ENCODE data around the gene TBC1D16. TPM values are rescaled to one million over a fixed set of nuclear protein-coding genes. Genes with fewer than 3 reads are reported as not detected.

Gene TBC1D16
- total RNA-seq, 1 donor from 2014 or later = 197 TPM

DNA sequence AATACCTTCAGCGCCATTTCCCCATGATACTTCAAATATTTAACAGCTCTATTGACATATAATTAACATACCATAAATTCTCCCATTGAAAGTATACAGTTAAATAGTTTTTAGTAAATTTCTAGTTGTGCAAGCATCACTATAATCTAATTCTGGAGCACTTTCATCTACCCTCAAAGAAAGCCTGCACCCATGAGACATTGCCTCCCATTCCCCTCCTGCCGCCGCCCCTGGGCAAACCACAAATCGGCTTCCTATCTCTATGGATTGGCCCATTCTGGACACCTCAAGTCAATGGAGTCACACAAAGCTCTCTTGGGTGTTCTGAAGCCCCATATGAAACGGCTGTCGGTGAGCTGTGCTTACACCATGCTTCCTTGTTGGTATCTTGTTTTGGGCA, 119.2 kb downstream of the TBC1D16 start:
- no peaks in the 10 kb centered on the region for H3K9me3 Mint-ChIP-seq (ENCODE audit: unreplicated experiment)
- H3K4me1 Mint-ChIP-seq (ENCODE audit: low read depth, unreplicated experiment) = no peaks in the 10 kb centered on the region
- H3K36me3 Mint-ChIP-seq (ENCODE audit: unreplicated experiment) = no peaks in the 10 kb centered on the region
- no peak for DNase-seq
- H3K27me3 Mint-ChIP-seq (ENCODE audit: unreplicated experiment) = peaks cover 15% of the 10 kb centered on the region
- TF ChIP-seq, protein P1, sequence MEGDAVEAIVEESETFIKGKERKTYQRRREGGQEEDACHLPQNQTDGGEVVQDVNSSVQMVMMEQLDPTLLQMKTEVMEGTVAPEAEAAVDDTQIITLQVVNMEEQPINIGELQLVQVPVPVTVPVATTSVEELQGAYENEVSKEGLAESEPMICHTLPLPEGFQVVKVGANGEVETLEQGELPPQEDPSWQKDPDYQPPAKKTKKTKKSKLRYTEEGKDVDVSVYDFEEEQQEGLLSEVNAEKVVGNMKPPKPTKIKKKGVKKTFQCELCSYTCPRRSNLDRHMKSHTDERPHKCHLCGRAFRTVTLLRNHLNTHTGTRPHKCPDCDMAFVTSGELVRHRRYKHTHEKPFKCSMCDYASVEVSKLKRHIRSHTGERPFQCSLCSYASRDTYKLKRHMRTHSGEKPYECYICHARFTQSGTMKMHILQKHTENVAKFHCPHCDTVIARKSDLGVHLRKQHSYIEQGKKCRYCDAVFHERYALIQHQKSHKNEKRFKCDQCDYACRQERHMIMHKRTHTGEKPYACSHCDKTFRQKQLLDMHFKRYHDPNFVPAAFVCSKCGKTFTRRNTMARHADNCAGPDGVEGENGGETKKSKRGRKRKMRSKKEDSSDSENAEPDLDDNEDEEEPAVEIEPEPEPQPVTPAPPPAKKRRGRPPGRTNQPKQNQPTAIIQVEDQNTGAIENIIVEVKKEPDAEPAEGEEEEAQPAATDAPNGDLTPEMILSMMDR (IDR thresholded peaks at IDR 0.05; ENCODE audit: partially characterized antibody, unreplicated experiment) = no peak
- H3K27ac Mint-ChIP-seq (ENCODE audit: unreplicated experiment) = peak overlapping the region; percentile 4
- no peak overlapping the region for H3K4me3 Mint-ChIP-seq (ENCODE audit: unreplicated experiment)

DNA sequence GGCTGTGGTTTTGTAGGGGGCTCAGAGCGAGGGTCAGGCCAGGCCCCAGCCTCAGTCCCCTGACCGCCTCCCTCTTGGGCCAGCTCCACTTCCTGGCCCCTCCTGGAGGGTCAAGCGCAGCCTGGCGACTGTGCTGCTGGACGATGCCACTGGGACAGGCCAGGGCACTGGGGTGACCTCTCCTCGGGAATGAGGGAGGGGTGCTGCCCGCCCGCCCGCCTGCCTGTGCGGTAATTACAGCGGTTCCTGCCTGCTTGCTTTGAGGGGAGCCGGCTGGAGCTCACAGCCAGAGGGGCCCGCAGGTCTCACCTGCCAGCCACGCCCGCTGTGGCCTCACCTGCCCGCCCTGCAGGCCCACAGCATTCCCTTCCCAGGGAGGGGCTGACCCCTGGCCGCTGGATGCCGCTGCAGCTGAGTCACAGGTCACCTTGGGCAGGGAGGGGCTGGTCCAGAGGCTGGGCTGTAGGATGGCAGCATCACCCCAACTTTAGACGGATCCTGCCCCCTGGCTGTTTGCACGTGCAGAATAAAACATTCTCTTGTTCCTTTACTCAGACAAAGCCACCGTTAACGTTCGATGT, 119.7 kb downstream of the TBC1D16 start:
- TF ChIP-seq, protein P1 (IDR thresholded peaks at IDR 0.05; ENCODE audit: partially characterized antibody, unreplicated experiment) = no peak
- no peaks in the 10 kb centered on the region for H3K36me3 Mint-ChIP-seq (ENCODE audit: unreplicated experiment)
- H3K27me3 Mint-ChIP-seq (ENCODE audit: unreplicated experiment) = peaks cover 15% of the 10 kb centered on the region
- no peaks in the 10 kb centered on the region for H3K9me3 Mint-ChIP-seq (ENCODE audit: unreplicated experiment)
- H3K4me1 Mint-ChIP-seq (ENCODE audit: low read depth, unreplicated experiment) = no peaks in the 10 kb centered on the region
- peak overlapping the region; percentile 4 for H3K27ac Mint-ChIP-seq (ENCODE audit: unreplicated experiment)
- no peak overlapping the region for H3K4me3 Mint-ChIP-seq (ENCODE audit: unreplicated experiment)
- DNase-seq = no peak

DNA sequence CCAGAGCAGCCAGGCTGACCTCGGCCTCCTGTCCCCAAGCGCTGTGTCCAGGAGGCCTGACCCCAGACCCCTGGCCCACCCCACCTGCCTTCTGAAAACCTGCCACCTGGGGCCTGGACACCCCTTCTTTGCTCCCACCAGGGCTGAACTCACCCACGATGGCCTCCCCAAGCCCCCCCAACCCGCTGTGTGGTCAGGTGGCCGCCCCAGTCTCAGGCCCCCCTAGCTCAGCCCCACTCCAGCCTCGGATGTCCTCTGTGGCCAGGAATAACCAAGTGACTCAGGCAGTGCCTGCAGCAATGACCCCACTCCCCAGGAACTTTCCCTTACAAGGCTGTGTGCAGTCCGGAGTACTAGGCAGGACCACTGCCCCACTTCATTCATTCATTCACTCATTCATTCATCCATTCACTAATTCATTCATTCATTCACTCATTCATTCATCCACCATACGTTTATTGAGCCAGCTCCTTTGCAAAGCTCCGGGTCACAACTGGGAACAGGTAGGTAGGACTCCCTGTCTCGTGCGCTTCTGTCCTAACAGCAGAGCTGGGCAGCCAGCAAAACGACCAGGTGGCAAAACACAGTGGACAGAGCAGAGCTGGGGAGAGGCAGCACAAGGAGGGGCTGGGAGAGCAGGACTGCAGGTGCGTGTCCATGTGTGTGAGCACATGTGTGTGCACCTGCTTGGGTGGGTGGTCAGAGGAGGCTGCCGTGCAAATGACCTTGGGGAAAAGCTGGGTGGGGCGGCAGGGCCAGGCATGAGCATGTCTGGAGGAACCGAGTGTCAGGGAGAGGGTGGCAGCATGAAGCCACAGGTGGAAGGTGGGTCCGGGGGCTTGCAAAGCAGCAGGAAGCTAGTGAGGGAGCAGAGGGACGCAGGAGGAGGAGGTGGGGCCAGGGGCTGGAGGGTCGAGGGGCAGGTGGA, 120.6 kb downstream of the TBC1D16 start:
- H3K4me3 Mint-ChIP-seq (ENCODE audit: unreplicated experiment) = peak overlapping the region; percentile 22
- H3K27ac Mint-ChIP-seq (ENCODE audit: unreplicated experiment) = peak overlapping the region; percentile 62
- TF ChIP-seq, protein P1 (IDR thresholded peaks at IDR 0.05; ENCODE audit: partially characterized antibody, unreplicated experiment) = no peak
- H3K27me3 Mint-ChIP-seq (ENCODE audit: unreplicated experiment) = peaks cover 15% of the 10 kb centered on the region
- no peaks in the 10 kb centered on the region for H3K36me3 Mint-ChIP-seq (ENCODE audit: unreplicated experiment)
- DNase-seq = no peak
- H3K4me1 Mint-ChIP-seq (ENCODE audit: low read depth, unreplicated experiment) = no peaks in the 10 kb centered on the region
- H3K9me3 Mint-ChIP-seq (ENCODE audit: unreplicated experiment) = no peaks in the 10 kb centered on the region

DNA sequence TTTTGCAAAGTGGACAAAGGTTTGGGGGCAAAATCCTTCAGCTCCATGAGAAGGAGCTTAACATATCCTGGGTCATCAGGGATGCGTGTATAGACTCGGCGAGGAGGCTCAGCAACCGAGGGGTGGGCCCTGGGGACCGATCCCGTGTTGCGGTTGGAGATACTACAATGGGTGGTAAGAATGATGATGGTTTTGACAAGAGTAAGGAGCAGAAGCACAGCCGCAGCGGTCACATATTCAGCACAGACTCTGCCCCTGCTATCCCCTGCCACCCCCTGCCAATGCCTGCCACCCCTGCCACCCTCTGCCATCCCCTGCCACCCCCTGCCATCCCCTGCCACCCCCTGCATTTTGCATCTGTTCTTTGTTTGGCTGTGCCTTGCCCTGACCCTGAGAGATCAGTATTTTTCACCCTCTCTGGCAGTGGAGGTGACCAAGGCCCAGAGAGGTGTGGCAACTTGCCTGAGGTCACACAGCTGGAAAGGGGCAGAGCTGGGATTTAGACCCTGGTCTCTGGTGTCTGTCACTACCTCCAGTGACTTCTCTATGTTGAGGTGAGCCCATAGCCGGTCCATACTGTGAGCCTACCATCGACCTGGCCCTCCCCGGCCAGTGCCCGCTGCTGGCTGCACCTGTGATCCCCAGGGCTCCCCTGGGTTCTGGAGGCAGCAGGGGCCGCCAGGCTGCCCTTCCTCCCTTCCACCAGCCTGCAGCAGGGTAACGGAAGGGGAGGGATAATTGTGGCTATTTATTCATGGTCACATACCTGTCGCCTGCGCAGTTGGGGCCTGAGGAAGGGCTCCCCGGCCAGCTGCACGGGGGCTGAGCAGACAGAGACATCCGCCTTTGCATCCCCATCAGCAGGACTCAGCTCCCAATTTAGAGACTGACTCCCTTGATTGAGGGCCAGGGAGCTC, 121.5 kb downstream of the TBC1D16 start:
- H3K4me3 Mint-ChIP-seq (ENCODE audit: unreplicated experiment) = no peak overlapping the region
- H3K9me3 Mint-ChIP-seq (ENCODE audit: unreplicated experiment) = no peaks in the 10 kb centered on the region
- no peaks in the 10 kb centered on the region for H3K4me1 Mint-ChIP-seq (ENCODE audit: low read depth, unreplicated experiment)
- DNase-seq = no peak
- peaks cover 15% of the 10 kb centered on the region for H3K27me3 Mint-ChIP-seq (ENCODE audit: unreplicated experiment)
- TF ChIP-seq, protein P1 (IDR thresholded peaks at IDR 0.05; ENCODE audit: partially characterized antibody, unreplicated experiment) = no peak
- H3K36me3 Mint-ChIP-seq (ENCODE audit: unreplicated experiment) = no peaks in the 10 kb centered on the region
- no peak overlapping the region for H3K27ac Mint-ChIP-seq (ENCODE audit: unreplicated experiment)

Measured in glutamatergic neuron (in vitro differentiated cells).